GM19438 (cell line): ENCODE data around the gene VAV3.

Source experiments
- ATAC-seq: cut with Tn5 transposase; IDR thresholded peaks from one replicate; pipeline ENCODE4 v1.9.1; 2021; ENCODE audit warnings: low read depth; ENCODE audit not compliant: unreplicated experiment

The VAV3 gene

DNA sequence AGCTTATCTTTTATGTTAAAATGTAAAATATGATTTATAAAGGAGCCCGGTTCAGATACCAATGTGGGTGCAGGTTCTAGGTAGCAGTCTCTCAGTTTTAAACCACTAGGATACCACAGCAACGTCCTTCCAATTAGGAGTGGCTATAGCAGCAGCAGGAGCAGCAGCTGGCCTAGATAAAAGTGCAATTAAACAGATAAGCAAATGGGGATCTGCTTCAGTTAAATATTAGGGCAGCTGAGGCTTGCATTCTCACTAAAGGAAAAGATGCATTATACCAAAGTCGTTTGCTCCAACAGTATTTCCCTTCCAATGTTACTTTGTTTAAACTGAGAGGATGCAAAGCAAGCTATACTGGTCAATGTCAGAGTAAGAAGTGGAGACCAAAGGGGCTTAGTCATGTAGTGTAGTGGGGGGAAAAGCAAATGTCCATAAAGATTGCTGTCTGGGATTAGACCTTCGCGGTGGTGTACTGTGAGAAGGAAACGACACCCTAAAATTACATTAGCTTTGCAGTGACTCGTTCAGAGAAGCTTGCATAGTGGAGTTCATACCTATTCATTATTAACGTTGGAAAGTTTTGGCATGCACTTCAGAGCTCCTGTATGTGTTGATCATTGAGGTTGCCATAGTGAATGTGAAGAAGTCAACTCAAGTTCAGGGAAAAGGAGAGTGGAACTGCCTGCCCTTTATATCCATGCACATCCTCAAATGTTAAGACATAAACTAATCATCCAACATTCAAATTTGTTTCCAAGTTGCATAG is 272.2 kb downstream of the VAV3 start:
- no peak for ATAC-seq

DNA sequence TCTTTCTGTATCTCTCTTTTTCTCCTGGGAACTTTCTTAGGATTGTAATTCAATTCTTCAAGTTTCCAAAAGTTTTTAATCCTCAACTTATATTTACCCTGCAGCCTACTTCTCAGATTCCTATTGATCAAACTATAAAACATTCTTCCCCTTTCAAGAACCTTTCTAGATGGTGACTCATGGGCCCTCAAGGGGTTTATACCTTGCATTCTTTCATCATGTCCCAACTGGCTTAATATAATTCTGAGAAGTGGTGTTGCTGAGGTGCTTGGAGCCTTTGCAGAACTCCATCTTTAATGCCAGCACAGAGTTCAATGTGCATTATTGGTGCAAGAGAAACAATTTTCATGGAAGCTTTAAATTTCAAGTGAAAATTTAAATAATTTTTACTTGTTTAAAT is 273.4 kb downstream of the VAV3 start:
- no peak for ATAC-seq

DNA sequence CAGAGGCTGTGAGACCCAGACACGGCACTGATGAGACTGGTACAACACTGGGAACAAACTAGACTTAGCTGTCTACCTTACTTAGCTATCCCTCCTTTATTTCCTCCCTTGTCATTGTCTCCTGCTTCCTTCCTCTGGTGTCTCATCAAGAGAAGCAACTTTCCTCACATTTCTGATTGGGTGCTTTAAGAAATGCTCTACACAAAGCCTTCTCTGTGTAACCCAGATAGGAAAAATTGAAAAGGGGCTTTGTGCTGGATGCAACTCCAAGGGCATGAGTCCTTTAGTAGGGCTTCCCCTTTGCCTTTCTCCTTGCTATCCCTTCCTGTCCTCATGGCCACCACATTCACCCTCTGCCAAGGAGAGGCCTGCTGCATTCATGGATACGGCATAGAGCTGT is 274.5 kb downstream of the VAV3 start:
- ATAC-seq = no peak

DNA sequence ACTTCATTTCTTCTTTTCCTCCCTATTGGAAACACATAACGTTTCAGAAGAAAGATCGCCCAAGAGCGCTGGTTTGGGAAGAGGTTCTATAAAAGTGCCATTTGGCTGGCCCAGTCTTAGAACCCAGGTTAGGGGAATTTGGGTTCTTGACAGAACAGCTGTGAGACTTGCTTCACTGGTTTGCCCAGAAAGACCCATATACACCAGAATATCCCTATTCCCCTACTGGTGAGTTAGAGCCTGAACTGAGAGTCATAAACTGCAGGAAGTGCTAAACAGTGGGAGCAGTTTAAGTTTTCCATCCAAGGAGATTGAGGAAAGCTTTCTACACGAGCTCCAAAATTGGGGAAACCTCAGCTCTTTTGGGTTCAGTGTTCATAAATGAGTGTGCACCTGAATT is 275.2 kb downstream of the VAV3 start:
- no peak for ATAC-seq

DNA sequence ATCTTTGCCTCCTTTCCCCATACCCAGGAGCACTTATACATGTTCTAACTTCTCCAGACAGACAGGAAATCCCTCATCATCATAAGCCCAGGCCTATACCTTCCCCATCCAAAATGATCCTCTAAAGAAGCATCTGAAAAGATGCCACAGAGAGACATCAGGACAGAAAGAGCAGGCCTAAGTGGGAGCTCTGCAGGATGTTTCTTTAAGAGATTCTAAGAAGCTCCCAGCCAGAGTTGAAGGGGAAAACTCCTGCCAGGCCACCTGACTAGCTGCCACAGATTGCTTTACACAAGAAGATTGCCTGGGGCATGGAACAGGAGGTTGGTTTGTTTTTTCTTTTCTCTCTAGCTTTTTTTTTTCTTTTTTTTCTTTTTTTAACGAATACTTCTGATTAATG is 275.8 kb downstream of the VAV3 start:
- no peak for ATAC-seq

GRCh38 chr1:107687849-107688753 is 276.9 kb downstream of the VAV3 start:
- ATAC-seq = no peak

DNA sequence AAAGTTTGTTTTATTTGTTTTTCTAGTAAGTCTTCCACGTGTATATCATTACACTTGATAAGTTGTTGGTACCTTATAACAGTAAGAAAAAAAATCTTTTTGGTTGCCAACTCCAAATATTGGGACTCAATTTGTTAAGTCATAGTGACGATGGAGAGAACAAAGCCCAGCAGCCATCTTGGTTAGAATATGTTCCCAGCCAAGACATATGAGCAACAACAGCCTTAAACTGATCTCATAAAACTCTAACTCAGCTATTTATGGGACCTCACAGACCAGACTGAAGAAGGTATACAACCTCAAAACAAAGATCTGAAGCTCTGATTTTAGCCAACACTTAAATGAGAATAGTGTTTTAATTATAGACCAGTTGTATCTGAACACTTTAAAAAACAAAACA is 281.3 kb downstream of the VAV3 start:
- ATAC-seq = no peak

GRCh38 chr1:107683191-107683657 is 281.8 kb downstream of the VAV3 start:
- no peak for ATAC-seq

DNA sequence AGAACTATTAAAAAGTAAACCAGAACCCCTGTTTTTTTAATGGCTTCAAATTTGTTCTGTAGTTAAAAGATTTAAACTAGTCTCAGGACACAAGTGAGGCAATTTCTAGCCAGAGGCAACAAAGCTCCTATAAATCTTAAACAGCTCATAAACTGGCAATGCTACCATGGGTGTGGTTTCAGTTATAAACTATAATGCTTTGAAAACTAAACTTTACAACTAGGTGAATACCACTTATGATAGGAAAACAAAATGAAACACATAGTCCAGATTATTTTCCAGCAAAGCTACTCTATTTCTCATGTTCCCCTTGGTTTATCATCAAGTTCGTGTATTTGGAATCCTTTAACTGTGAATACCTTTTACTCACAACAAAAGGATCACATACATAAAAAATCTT is 282.5 kb downstream of the VAV3 start:
- ATAC-seq = no peak

GRCh38 chr1:107681001-107681479 is 283.9 kb downstream of the VAV3 start:
- no peak for ATAC-seq

DNA sequence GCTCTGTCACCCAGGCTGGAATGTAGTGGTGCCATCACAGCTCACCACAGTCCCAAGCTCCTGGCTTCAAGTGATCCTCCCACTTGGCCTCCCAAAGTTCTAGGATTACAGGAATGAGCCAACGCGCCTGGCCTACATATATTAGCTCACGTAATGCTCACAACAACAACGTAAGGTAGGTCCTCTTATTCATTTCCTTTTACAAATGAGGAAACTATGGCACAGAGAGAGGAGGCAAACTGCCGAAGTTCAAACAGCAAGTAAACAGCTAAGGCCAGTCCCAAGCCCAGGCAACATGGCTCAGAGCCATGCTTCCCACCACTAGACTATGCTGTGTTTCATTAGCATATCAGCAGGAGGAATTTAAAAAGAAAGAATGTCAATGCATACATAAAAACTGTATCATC is 284.4 kb downstream of the VAV3 start:
- ATAC-seq = no peak

DNA sequence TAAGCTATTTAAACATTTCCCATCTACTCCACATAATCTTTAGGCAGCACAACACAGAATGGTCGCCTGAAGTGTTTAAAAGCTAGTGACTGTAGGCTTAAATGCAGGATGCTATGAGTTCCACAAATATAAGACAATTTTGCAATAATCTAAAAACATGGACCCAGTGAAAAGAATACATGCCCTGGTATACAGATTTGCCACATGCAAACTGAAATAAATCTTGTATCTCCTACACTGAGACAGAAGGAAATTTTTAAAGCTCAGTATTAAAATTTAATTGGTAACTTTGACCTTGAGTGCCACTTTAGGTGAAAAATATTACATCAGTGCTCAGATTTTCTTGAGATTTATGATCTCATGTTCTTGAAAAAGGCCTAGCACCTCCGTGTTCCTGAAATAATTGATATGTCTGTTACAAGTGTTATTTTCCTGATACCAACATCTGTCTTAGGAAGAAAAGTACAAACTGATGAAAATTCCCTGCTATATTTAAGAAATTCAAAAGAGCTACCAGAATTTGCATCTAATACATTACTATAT is 285.5 kb downstream of the VAV3 start:
- no peak for ATAC-seq

DNA sequence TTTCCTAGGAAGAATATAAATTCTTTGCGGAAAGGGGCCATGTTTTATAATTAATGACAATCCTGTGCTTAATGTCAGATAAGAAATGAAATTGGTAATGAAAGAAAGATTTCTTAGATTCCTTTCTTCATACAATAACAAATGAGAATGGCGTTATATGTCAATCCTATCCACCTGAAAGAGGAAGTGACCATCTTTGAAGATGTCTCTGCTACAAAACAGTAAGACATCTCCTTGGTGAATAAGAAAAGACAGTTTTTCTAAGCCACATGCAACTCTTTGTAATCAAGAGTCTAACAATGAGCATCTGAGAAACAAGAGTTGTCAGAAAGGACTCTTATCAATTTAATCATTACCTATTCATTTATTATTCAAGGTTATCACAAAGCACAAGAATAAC is 286.0 kb downstream of the VAV3 start:
- no peak for ATAC-seq

DNA sequence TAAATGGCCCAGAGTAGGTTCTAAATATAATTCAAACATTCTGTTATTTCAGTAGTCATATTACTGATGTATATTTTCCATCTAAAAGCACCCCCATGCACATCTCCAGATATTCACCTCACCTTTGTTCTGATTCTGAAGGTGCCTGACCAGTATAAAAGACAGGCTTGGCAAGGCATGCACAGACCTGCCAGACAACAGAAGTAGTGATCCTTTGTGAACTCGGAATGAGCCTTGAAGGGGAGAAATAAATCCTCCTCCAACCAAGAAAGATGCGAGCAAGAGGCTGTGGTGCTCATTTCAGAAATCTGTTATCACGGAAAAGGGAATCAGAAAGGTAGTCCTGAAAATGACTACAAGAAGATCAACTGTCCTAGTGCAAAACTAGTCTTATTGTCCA is 287.3 kb downstream of the VAV3 start:
- no peak for ATAC-seq

GRCh38 chr1:107674486-107674885 is 290.5 kb downstream of the VAV3 start:
- ATAC-seq = no peak

- ATAC-seq = no peak
Observed at GRCh38 chr1:107673006-107673405, 292.0 kb downstream of the VAV3 start.

DNA sequence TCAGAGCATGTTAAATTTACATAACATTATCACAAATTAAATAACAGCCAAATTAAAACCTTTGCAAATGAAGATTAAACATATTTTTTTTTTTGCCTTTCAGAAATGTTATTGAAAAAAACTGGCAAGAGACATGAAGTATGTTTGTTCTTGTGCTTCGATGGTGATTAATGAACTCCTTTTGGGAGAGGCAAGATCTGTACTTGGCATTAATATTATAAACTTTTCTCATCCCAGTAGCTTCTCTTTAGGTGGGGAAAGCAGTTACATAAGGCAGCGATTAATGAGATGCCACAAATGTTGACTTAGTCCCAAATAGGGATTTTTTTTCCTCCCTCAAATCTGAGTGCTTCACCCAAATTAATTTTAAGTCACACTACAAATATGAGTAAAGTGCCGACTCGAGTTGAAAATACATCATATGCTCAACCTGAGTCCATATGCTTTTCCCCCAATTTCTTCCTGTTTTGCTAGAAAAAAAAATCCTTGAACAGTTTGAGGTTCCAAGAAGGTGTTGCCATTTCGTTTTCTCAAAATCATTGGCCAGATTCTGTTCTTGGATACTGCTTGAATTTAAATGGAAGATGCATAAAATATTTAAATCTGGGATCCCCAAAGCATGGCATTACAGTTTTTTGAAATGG is 294.5 kb downstream of the VAV3 start:
- ATAC-seq = no peak

DNA sequence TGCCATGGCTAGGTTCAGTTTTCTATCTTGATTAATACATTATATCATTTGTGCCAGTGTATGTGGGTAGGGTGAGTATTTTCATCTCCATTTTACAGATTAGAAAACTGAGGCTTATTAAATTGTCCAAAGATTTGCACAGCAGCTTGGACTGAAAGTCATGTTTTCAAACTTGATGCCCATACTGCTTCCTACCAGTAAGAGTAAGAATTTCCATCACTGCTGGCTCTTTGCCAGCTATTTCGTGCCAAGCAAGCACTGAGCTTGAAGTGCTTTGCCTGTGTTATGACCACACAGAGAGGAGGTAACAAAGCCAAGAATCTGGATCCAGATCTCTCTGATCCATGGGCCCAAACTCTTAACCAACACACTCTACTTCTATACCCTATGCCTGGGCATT is 295.0 kb downstream of the VAV3 start:
- no peak for ATAC-seq

DNA sequence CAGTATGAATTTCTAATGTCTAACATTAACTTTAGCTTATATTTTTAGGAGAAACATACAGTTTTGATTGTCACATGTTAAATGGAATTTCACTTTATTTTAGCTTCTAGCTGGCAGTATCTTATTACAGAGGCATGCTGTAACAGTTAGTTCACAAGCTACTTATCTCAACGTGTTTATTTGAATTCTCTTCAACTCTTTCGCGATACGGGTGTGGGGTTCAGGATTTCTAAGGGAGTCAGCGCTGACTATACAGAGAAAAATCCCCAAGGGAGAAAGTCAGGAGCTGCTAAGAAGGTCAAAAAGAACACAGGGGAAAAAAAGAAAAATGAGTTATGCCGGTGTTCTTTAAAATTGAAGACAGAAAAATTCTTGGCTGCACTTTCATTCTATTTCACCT is 296.2 kb downstream of the VAV3 start:
- ATAC-seq = no peak

GRCh38 chr1:107666493-107666892 is 298.5 kb downstream of the VAV3 start:
- ATAC-seq = no peak
